KOPT-K1 (cell line): ENCODE measurements around the gene ANKRD31.
"Not testable (repeated sequence)": the region's sequence is repeated elsewhere in the genome, so short reads cannot be mapped to it uniquely, and the experiment has no call there.

ENCODE experiments used
- H3K27ac ChIP-seq: fragments of 200-600 bp; sonication (generic); 2 replicates; pipeline ENCODE4 v1.5.1; 2016; ENCODE audit warnings: antibody characterized with exemption, mild to moderate bottlenecking, low read depth, low read length; ENCODE audit not compliant: poor library complexity, severe bottlenecking
- H3K36me3 ChIP-seq: fragments of 200-600 bp; sonication (generic); 2 replicates; pipeline ENCODE4 v1.5.1; 2017; ENCODE audit warnings: antibody characterized with exemption, mild to moderate bottlenecking, low read length, moderate library complexity; ENCODE audit not compliant: insufficient read depth
- H3K9me3 ChIP-seq: fragments of 200-600 bp; sonication (generic); 2 replicates; pipeline ENCODE4 v1.5.1; 2017; ENCODE audit warnings: antibody characterized with exemption, low read length, mild to moderate bottlenecking; ENCODE audit not compliant: insufficient read depth, poor library complexity, severe bottlenecking

The ANKRD31 gene

GRCh38 chr5:75138689-75139088, 98.0 kb downstream of the ANKRD31 start:
- no peaks in the 10 kb centered on the region for H3K9me3 ChIP-seq
- no peak overlapping the region for H3K27ac ChIP-seq
- no peaks in the 10 kb centered on the region for H3K36me3 ChIP-seq

GRCh38 chr5:75130818-75131349, 105.8 kb downstream of the ANKRD31 start:
- Histone ChIP-seq H3K27ac (no peak overlapping the region), H3K36me3 (no peaks in the 10 kb centered on the region), H3K9me3 (peaks cover 5% of the 10 kb centered on the region)

GRCh38 chr5:75116856-75117255, 119.8 kb downstream of the ANKRD31 start:
- peaks cover 15% of the 10 kb centered on the region for H3K9me3 ChIP-seq
- no peak overlapping the region for H3K27ac ChIP-seq
- H3K36me3 ChIP-seq = no peaks in the 10 kb centered on the region

- H3K27ac ChIP-seq, H3K9me3 ChIP-seq, H3K36me3 ChIP-seq: not testable (repeated sequence)
Measured at GRCh38 chr5:75114311-75114710, 122.4 kb downstream of the ANKRD31 start.

GRCh38 chr5:75113354-75114113, 123.1 kb downstream of the ANKRD31 start:
- Histone ChIP-seq H3K27ac (no peak overlapping the region), H3K36me3 (no peaks in the 10 kb centered on the region)

GRCh38 chr5:75108931-75109596, 127.6 kb downstream of the ANKRD31 start:
- no peaks in the 10 kb centered on the region for H3K36me3 ChIP-seq

More at GRCh38 chr5:75113354-75114113, 123.1 kb downstream of the ANKRD31 start:
- no peaks in the 10 kb centered on the region for H3K9me3 ChIP-seq

GRCh38 chr5:75108515-75108914, 128.2 kb downstream of the ANKRD31 start:
- no peaks in the 10 kb centered on the region for H3K9me3 ChIP-seq
- no peaks in the 10 kb centered on the region for H3K36me3 ChIP-seq
- H3K27ac ChIP-seq = no peak overlapping the region

More at GRCh38 chr5:75108931-75109596, 127.6 kb downstream of the ANKRD31 start:
- Histone ChIP-seq H3K27ac (no peak overlapping the region), H3K9me3 (no peaks in the 10 kb centered on the region)

- H3K27ac ChIP-seq = not testable (repeated sequence)
Measured at GRCh38 chr5:75095956-75096355, 140.7 kb downstream of the ANKRD31 start.

GRCh38 chr5:75091597-75091996, 145.1 kb downstream of the ANKRD31 start:
- H3K9me3 ChIP-seq = no peaks in the 10 kb centered on the region
- H3K36me3 ChIP-seq = no peaks in the 10 kb centered on the region
- H3K27ac ChIP-seq = no peak overlapping the region

More at GRCh38 chr5:75095956-75096355, 140.7 kb downstream of the ANKRD31 start:
- H3K36me3 ChIP-seq, H3K9me3 ChIP-seq: not testable (repeated sequence)

GRCh38 chr5:75089662-75090061, 147.0 kb downstream of the ANKRD31 start:
- Histone ChIP-seq H3K27ac (no peak overlapping the region), H3K9me3 (no peaks in the 10 kb centered on the region), H3K36me3 (no peaks in the 10 kb centered on the region)

- Histone ChIP-seq H3K36me3 (no peaks in the 10 kb centered on the region), H3K9me3 (no peaks in the 10 kb centered on the region)
Measured at GRCh38 chr5:75089137-75089536, 147.5 kb downstream of the ANKRD31 start.

GRCh38 chr5:75088648-75089047, 148.0 kb downstream of the ANKRD31 start:
- Histone ChIP-seq H3K9me3 (no peaks in the 10 kb centered on the region), H3K36me3 (no peaks in the 10 kb centered on the region), H3K27ac (no peak overlapping the region)

More at GRCh38 chr5:75089137-75089536, 147.5 kb downstream of the ANKRD31 start:
- H3K27ac ChIP-seq = no peak overlapping the region

- no peaks in the 10 kb centered on the region for H3K36me3 ChIP-seq
- H3K9me3 ChIP-seq = no peaks in the 10 kb centered on the region
- H3K27ac ChIP-seq = no peak overlapping the region
Measured at GRCh38 chr5:75081510-75081909, 155.2 kb downstream of the ANKRD31 start.

- H3K9me3 ChIP-seq, H3K27ac ChIP-seq, H3K36me3 ChIP-seq: not testable (repeated sequence)
Measured at GRCh38 chr5:75079346-75079745, 157.3 kb downstream of the ANKRD31 start.

GRCh38 chr5:75078027-75078426, 158.7 kb downstream of the ANKRD31 start:
- Histone ChIP-seq H3K27ac (peak overlapping the region; percentile 20), H3K36me3 (no peaks in the 10 kb centered on the region), H3K9me3 (no peaks in the 10 kb centered on the region)
